IPS DF 4.7 (cell line): ENCODE data around the gene PLXNA4.

Experiments used
- DNase-seq: peaks from one replicate; pipeline ENCODE4 v3.0.0-alpha.2; 2013; ENCODE audit warnings: low spot score; ENCODE audit errors: extremely low read depth

The PLXNA4 gene

GRCh38 chr7:132536654-132537395 is 39.4 kb downstream of the PLXNA4 start:
- no peak for DNase-seq

- no peak for DNase-seq
Measured at GRCh38 chr7:132533916-132534315, 42.4 kb downstream of the PLXNA4 start.

- no peak for DNase-seq
Measured at GRCh38 chr7:132532281-132532680, 44.0 kb downstream of the PLXNA4 start.

- no peak for DNase-seq
Measured at GRCh38 chr7:132531562-132531961, 44.7 kb downstream of the PLXNA4 start.

- DNase-seq = no peak
Measured at GRCh38 chr7:132528695-132529094, 47.6 kb downstream of the PLXNA4 start.

- DNase-seq = no peak
Measured at GRCh38 chr7:132527467-132528410, 48.5 kb downstream of the PLXNA4 start.

GRCh38 chr7:132526111-132526740 is 50.0 kb downstream of the PLXNA4 start:
- no peak for DNase-seq

GRCh38 chr7:132521423-132521822 is 54.8 kb downstream of the PLXNA4 start:
- DNase-seq = no peak

GRCh38 chr7:132520591-132521280 is 55.5 kb downstream of the PLXNA4 start:
- DNase-seq = no peak

GRCh38 chr7:132519936-132520335 is 56.3 kb downstream of the PLXNA4 start:
- no peak for DNase-seq

- DNase-seq = no peak
Measured at GRCh38 chr7:132518839-132519173, 57.5 kb downstream of the PLXNA4 start.

GRCh38 chr7:132518102-132518838 is 58.0 kb downstream of the PLXNA4 start:
- DNase-seq = peak; percentile 68

- DNase-seq = no peak
Measured at GRCh38 chr7:132516042-132516840, 60.0 kb downstream of the PLXNA4 start.

- DNase-seq = no peak
Measured at GRCh38 chr7:132515181-132515580, 61.1 kb downstream of the PLXNA4 start.

GRCh38 chr7:132514430-132514829 is 61.8 kb downstream of the PLXNA4 start:
- no peak for DNase-seq

- no peak for DNase-seq
Measured at GRCh38 chr7:132511921-132512320, 64.3 kb downstream of the PLXNA4 start.

- DNase-seq = no peak
Measured at GRCh38 chr7:132511387-132511786, 64.9 kb downstream of the PLXNA4 start.

- DNase-seq = no peak
Measured at GRCh38 chr7:132509643-132510042, 66.6 kb downstream of the PLXNA4 start.

- no peak for DNase-seq
Measured at GRCh38 chr7:132508724-132509353, 67.4 kb downstream of the PLXNA4 start.
